MM.1S (cell line): ENCODE measurements around the gene SPAG16.

Source experiments
- EZH2 ChIP-seq: fragments of 300-600 bp; sonication (generic); optimal IDR thresholded peaks from 2 replicates; pipeline ENCODE3; 2017; ENCODE audit warnings: low read depth, mild to moderate bottlenecking, antibody characterized with exemption, low read length, mixed read lengths
- EZH2phosphoT487 ChIP-seq: fragments of 300-600 bp; sonication (generic); IDR thresholded peaks from 2 replicates; pipeline ENCODE4 v1.6.1; 2018; ENCODE audit warnings: antibody characterized with exemption, low read length
- TF ChIP-seq, protein P1 (sequence below): fragments of 300-600 bp; sonication (generic); IDR thresholded peaks from 2 replicates; pipeline ENCODE4 v1.5.1; 2016; ENCODE audit warnings: antibody characterized with exemption, low read length, mixed read lengths

DNA sequence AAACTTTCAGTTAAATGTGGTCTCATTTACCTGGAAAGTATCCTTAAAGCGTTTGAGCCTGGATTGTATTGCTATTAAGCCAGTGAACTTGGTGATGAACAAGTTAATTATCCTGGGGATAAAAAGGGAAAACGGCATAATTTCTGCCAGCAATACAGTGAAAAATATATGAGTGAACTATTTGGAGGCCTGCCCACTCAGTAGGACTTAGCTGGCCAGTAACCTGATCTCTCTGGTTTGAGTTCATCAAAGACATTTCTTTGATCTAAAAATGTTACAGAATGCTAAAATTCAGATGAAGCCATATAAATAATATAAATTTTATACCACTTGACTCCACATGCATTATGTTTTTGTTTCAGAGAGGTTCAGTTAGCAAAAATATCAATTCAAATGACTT lies 885.5 kb downstream of the SPAG16 start:
- TF ChIP-seq, protein P1, sequence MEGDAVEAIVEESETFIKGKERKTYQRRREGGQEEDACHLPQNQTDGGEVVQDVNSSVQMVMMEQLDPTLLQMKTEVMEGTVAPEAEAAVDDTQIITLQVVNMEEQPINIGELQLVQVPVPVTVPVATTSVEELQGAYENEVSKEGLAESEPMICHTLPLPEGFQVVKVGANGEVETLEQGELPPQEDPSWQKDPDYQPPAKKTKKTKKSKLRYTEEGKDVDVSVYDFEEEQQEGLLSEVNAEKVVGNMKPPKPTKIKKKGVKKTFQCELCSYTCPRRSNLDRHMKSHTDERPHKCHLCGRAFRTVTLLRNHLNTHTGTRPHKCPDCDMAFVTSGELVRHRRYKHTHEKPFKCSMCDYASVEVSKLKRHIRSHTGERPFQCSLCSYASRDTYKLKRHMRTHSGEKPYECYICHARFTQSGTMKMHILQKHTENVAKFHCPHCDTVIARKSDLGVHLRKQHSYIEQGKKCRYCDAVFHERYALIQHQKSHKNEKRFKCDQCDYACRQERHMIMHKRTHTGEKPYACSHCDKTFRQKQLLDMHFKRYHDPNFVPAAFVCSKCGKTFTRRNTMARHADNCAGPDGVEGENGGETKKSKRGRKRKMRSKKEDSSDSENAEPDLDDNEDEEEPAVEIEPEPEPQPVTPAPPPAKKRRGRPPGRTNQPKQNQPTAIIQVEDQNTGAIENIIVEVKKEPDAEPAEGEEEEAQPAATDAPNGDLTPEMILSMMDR: no peak
- no peak for TF ChIP-seq EZH2
- TF ChIP-seq EZH2phosphoT487: no peak
